Lower leg skin (tissue), 4 donors: ENCODE results near the gene DTNB. TPM values are rescaled to one million over a fixed set of nuclear protein-coding genes. Genes with fewer than 3 reads are reported as not detected.
A peak's percentile ranks its signal among the peaks of the same experiment; 100 is the strongest.

Experiments used
- DNase-seq, 2 donors: peaks; one replicate each; pipeline ENCODE4 v3.0.0-alpha.2; 2019; ENCODE audit warnings: low spot score in 2 of 2
- H3K4me3 ChIP-seq: fragments of 200-600 bp; sonication (generic); 2 replicates; pipeline ENCODE4 v1.5.1; 2017; ENCODE audit warnings: mild to moderate bottlenecking, low read depth; ENCODE audit not compliant: poor library complexity, severe bottlenecking
- CTCF ChIP-seq, 3 donors: fragments of 450-650 bp; IDR thresholded peaks; one replicate each; pipeline ENCODE4 v1.5.1; 2016; ENCODE audit warnings: antibody characterized with exemption in 3 of 3, mild to moderate bottlenecking in 3 of 3, moderate library complexity in 2 of 3
- POLR2A ChIP-seq, 2 donors: fragments of 450-650 bp; IDR thresholded peaks; one replicate each; pipeline ENCODE4 v1.6.1; 2016 to 2017; ENCODE audit warnings: antibody characterized with exemption in 2 of 2, mild to moderate bottlenecking in 1 of 2, moderate library complexity in 1 of 2
- WGBS, 2 donors: methylation state at CpG; one replicate each; pipeline ENCODE4 v1.1.5; 2018; 5-methylcytosine and 5-hydroxymethylcytosine counted together
- intact Hi-C: fragments of 100-400 bp; cut with DNase I; formaldehyde crosslinking; loops from one replicate; pipeline ENCODE4 v1.15.0; 2023; ENCODE audit warnings: low total_unique reads
- total RNA-seq, 4 donors: library from RNA; depleted of rRNA; stranded (reverse); fragments of >200 nt; gene quantifications; one replicate each; pipeline ENCODE4 v1.1.0, GENCODE V29; 2016

DTNB gene
- total RNA-seq, 4 donors from 2014 or later: 8.8 to 15.2 (median 12.7) TPM

- WGBS, 2 donors: 68 to 71% methylated on average over 6 of the region's 6 CpGs
- H3K4me3 ChIP-seq: no peak overlapping the region
- TF ChIP-seq POLR2A (IDR thresholded peaks at IDR 0.05): no peak
- TF ChIP-seq CTCF (IDR thresholded peaks at IDR 0.05): no peak
- DNase-seq: no peak
- intact Hi-C loops: no loop called here
Measured at GRCh38 chr2:25354116-25354515, 319.3 kb downstream of the DTNB start.

DNA sequence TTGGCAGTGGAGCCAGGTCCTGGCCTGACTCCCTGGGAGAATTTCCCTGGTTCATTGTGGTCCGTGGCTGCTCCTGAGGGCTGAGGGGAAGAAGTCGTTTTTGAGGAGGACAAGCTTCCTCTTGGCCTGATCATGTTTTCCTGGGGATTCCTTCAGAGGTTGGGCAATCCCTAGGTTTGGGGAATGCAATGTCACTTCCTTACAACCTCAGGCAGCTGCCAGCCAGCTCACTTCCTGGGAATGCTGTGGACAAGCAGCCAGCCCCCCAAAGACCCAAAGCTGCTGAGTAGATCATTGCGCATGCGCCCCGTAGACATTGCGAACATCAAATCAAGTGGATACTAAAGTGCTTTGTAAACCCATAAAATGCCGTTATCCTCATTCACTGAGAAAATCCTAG lies 324.0 kb downstream of the DTNB start:
- TF ChIP-seq POLR2A (IDR thresholded peaks at IDR 0.05): no peak
- no peak for TF ChIP-seq CTCF (IDR thresholded peaks at IDR 0.05)
- DNase-seq: no peak
- WGBS, 2 donors: 75 to 91% methylated on average over 6 to 7 of the region's 7 CpGs
- intact Hi-C loops: no loop called here
- no peak overlapping the region for H3K4me3 ChIP-seq

- intact Hi-C loops: no loop called here
- TF ChIP-seq POLR2A (IDR thresholded peaks at IDR 0.05): no peak
- no peak for TF ChIP-seq CTCF (IDR thresholded peaks at IDR 0.05)
- WGBS, 2 donors: 43 to 57% methylated on average over 2 of the region's 2 CpGs
- no peak for DNase-seq
- no peak overlapping the region for H3K4me3 ChIP-seq
Measured at GRCh38 chr2:25347846-25348245, 325.5 kb downstream of the DTNB start.

- intact Hi-C loops: no loop called here
- TF ChIP-seq POLR2A (IDR thresholded peaks at IDR 0.05): no peak
- no peak for TF ChIP-seq CTCF (IDR thresholded peaks at IDR 0.05)
- no peak overlapping the region for H3K4me3 ChIP-seq
- 69 to 84% methylated on average over 7 of the region's 7 CpGs for WGBS, 2 donors
- no peak for DNase-seq
Measured at GRCh38 chr2:25347205-25347815, 326.1 kb downstream of the DTNB start.

DNA sequence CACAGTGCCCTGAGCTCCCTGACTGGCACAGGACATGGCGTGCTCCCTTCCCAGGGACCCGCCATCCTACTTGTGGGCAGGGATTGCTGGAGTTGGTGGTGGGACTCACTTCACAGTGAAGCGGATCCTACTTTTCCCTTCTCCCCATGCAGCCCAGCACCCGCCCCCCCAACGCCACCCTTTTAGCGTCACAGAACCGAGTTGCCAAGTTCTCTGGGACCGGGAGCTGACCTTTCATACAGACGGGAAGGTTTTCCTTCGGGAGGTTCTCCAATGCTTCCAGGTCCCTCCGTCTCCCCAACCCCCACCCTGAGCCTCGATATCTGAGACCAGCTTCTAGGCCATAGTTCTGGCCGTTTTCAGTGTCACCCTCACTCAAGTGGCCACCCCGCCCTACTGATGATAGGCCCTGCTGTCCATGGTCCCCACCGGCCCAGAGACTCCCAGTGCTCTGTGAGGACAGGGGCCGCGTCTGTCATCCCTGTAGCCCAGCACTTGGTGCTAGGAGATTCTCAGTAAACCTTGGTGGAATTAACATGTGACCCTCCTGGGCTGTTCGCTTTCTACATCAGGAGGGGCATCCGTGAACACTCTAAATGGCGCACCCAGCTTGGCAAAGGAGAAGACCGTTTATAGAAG lies 330.1 kb downstream of the DTNB start:
- intact Hi-C loops: no loop called here
- 86 to 91% methylated on average over 21 of the region's 21 CpGs for WGBS, 2 donors
- peak in 1 of 2 donors; percentile 79 for DNase-seq
- H3K4me3 ChIP-seq: no peak overlapping the region
- TF ChIP-seq POLR2A (IDR thresholded peaks at IDR 0.05): no peak
- no peak for TF ChIP-seq CTCF (IDR thresholded peaks at IDR 0.05)
